Measurements from ENCODE around the gene IP6K3.

The IP6K3 gene

DNA sequence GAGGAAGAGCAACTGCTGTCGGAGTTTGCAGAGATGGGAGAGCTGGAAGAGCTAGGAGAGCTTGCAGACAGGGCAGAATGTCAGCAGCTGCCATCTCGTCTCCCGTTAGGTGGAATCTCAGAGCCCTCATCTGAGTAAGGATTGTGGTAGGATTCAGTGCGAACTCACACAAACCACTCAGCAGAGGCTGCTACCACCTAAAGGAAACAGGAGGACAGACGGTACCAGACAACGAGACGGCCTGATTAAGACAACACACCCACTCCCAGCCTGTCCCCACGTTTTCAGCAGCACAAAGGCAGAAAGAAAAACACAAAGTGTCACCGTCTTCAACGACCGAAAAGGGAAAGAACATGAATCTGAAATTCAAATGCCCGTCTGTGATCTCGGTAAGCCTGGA lies 38.1 kb upstream of the IP6K3 start:
- TF ChIP-seq, protein P1, sequence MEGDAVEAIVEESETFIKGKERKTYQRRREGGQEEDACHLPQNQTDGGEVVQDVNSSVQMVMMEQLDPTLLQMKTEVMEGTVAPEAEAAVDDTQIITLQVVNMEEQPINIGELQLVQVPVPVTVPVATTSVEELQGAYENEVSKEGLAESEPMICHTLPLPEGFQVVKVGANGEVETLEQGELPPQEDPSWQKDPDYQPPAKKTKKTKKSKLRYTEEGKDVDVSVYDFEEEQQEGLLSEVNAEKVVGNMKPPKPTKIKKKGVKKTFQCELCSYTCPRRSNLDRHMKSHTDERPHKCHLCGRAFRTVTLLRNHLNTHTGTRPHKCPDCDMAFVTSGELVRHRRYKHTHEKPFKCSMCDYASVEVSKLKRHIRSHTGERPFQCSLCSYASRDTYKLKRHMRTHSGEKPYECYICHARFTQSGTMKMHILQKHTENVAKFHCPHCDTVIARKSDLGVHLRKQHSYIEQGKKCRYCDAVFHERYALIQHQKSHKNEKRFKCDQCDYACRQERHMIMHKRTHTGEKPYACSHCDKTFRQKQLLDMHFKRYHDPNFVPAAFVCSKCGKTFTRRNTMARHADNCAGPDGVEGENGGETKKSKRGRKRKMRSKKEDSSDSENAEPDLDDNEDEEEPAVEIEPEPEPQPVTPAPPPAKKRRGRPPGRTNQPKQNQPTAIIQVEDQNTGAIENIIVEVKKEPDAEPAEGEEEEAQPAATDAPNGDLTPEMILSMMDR (IDR thresholded peaks at IDR 0.05; ENCODE audit: extremely low read depth, insufficient read depth, missing control alignments) = no peak
- in situ Hi-C loops (cut with MboI; ENCODE audit: low pct_unique_long_range_greater_than_20kb, low sequenced_read_pairs, unreplicated experiment) = loop anchor here (10.0 to 25.0 kb wide), 2 partner anchors 253 to 370 kb away; no protein-coding TSS in a partner anchor
- DNase-seq (ENCODE audit: low spot score) = no peak

DNA sequence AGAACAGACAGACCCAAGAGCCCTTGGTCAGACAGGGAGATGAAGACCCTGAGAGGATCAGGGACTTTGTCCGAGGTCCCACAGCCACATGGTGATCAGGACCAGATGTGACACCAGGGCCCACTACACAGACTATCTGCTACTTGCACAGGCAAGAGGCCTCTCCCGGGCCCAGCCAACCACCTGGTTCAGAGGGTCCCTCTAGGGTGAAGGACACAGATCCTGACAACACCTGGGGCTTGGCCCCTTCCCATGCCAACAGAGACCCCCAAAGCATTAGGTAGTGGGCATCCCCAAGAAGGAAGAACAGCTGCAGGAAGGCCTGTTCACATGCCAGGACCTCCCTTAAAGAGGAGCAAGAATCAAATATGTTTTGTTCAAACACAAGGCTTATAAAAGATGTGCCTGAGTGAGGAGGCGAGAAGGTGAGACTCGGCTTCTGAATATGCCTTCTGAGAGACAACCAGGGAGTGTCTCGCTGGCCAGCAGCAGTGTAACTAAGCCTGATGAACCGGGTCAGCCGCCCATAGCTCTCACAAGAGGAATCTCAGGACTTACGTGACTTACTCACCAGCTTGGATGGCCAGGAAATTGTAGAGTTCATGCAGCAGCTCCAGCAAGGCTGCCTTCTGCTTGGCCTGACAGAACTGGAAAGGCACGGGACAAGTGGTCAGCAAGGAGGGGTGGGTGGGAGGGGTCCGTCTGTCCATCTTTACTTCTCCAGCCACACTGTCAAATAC lies 37.2 kb upstream of the IP6K3 start:
- DNase-seq (ENCODE audit: low spot score) = no peak
- TF ChIP-seq, protein P1 (IDR thresholded peaks at IDR 0.05; ENCODE audit: extremely low read depth, insufficient read depth, missing control alignments) = no peak
- in situ Hi-C loops (cut with MboI; ENCODE audit: low pct_unique_long_range_greater_than_20kb, low sequenced_read_pairs, unreplicated experiment) = loop anchor here (10.0 to 25.0 kb wide), 2 partner anchors 253 to 371 kb away; no protein-coding TSS in a partner anchor

DNA sequence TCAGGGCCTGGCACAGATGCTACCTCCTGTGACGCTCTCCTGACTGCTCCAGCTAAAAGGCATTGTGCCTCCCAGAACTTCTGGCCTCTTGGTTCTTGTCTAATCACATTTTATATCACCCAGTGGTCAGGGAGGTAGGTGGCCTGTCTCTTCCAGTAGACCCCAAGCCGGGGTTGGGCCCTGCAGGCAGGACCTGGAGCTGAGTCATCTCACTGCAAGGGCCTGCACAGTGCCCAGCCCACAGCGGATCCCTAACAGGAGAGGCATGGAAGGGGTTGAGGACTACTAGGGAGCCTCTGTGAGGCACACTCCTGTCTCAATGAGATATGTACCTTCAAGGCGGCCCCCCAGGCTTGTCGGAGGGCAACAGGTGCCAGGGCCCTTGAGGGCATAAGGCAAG lies 35.9 kb upstream of the IP6K3 start:
- in situ Hi-C loops (cut with MboI; ENCODE audit: low pct_unique_long_range_greater_than_20kb, low sequenced_read_pairs, unreplicated experiment) = loop anchor here (10.0 to 25.0 kb wide), 2 partner anchors 255 to 372 kb away; no protein-coding TSS in a partner anchor
- DNase-seq (ENCODE audit: low spot score) = no peak
- TF ChIP-seq, protein P1 (IDR thresholded peaks at IDR 0.05; ENCODE audit: extremely low read depth, insufficient read depth, missing control alignments) = no peak

DNA sequence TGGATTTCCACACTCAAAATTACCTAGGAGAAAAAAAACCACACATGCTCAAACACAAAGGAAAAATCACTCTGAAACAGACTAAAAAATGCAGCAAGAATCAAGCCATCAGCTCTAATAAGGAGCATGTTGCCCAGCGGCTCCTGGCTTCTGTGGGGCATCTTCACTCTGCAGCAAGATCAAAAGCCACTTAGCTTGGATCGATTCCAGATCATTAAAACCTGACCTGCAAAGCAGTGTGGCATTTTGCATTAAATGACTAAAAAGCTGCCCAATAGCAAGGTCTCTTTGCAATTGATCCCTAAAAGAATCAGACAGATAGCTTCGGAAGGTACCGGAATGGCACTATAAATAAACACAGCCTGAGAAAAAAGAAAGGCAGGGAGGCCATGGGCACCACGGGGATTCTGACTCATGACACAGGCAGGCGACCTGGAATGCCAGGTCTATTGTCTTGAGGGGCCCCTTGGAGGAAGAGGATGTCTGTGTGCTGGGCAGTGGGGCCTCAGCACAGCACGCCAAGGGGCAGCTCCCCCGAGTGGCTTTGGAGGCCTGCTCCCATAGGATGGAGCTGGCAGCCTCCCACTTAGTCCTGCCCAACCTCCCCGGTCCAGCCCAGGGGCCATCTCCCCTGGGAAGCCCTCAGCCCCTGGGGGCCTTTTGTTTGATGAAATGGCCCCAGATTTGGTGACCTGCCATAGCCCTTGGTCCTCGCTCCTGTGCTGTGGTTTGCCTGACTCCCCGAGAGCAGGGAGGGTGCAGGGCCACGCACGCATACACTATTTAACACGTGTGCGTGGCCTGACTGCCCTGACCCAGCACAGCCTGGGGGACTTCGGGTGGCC lies 34.6 kb upstream of the IP6K3 start:
- in situ Hi-C loops (cut with MboI; ENCODE audit: low pct_unique_long_range_greater_than_20kb, low sequenced_read_pairs, unreplicated experiment) = loop anchor here (10.0 to 25.0 kb wide), 2 partner anchors 256 to 373 kb away; no protein-coding TSS in a partner anchor
- no peak for DNase-seq (ENCODE audit: low spot score)
- TF ChIP-seq, protein P1 (IDR thresholded peaks at IDR 0.05; ENCODE audit: extremely low read depth, insufficient read depth, missing control alignments) = no peak

DNA sequence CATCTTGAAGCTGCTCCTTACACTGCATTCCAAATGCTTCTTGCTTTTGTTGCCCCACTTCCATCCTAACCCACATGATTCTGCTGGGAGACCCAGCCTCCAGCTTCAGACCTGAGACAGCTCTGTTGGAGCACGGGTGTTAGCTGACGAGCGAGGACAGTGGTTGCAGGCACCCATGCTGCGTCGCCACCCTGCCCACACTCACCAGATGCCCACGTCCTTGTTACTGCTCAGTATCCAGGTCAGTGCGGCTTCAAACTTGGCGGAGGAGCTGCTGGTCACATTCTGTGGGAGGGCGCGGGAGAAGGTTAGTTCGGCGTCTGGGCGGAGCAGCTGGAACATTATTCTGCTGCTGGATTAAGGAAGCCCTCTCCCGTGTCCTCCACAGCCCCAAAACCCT lies 33.2 kb upstream of the IP6K3 start:
- DNase-seq (ENCODE audit: low spot score) = no peak
- in situ Hi-C loops (cut with MboI; ENCODE audit: low pct_unique_long_range_greater_than_20kb, low sequenced_read_pairs, unreplicated experiment) = loop anchor here (10.0 to 25.0 kb wide), 2 partner anchors 257 to 375 kb away; no protein-coding TSS in a partner anchor
- TF ChIP-seq, protein P1 (IDR thresholded peaks at IDR 0.05; ENCODE audit: extremely low read depth, insufficient read depth, missing control alignments) = no peak

DNA sequence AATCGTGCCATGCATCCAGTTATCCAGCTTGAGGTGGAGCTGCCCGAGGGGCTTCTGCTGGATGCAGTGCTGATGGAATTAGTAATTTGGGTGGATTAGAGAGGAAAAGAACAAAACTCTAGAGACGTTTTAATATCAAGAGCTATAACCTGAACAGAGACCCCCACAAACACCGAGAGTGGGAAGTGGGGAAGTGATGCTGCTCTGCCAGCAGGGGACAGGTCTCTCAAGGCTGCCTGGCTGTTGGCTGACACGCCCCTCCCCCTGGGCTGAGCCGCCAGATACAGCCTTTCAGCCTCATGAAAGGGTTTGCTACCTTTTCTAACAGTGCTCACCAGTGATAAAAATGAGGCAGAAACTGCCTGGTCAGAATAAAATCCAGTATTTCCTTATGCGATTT lies 32.6 kb upstream of the IP6K3 start:
- no peak for DNase-seq (ENCODE audit: low spot score)
- in situ Hi-C loops (cut with MboI; ENCODE audit: low pct_unique_long_range_greater_than_20kb, low sequenced_read_pairs, unreplicated experiment) = loop anchor here (25.0 kb wide), 1 partner anchor 258 kb away; no protein-coding TSS in a partner anchor
- TF ChIP-seq, protein P1 (IDR thresholded peaks at IDR 0.05; ENCODE audit: extremely low read depth, insufficient read depth, missing control alignments) = no peak

Measured in GM13977 (cell line).